PFSK-1 (cell line): ENCODE results near the gene SLC39A7.

Experiments
- FOXP2 ChIP-seq: optimal IDR thresholded peaks from 2 replicates; pipeline ENCODE3; 2011; ENCODE audit warnings: borderline replicate concordance, control low read depth, inconsistent platforms; ENCODE audit not compliant: insufficient read depth; ENCODE audit errors: extremely low read length, extremely low read depth
- POLR2AphosphoS5 ChIP-seq: IDR thresholded peaks from 2 replicates; pipeline ENCODE4 v1.6.1; 2012; ENCODE audit warnings: low read depth, mild to moderate bottlenecking, control low read depth, low read length, moderate library complexity
- REST ChIP-seq, 2 experiments: IDR thresholded peaks; 2 replicates each; pipeline versions ENCODE4 v1.6.1 to v1.8.0; 2011 to 2012; ENCODE audit warnings: low read depth in 2 of 2, low read length in 2 of 2, control low read depth in 1 of 2, inconsistent platforms in 1 of 2, mild to moderate bottlenecking in 1 of 2, moderate library complexity in 1 of 2; ENCODE audit not compliant: insufficient read depth in 1 of 2
- TAF1 ChIP-seq: IDR thresholded peaks from 2 replicates; pipeline ENCODE4 v1.6.1; 2012; ENCODE audit warnings: low read length, control low read depth, borderline replicate concordance; ENCODE audit not compliant: insufficient read depth

- no peak for TF ChIP-seq POLR2AphosphoS5
- no peak for TF ChIP-seq REST (IDR thresholded peaks at IDR 0.05; ENCODE audit: insufficient read depth in 1 of 2, low read depth in 2 of 2, low read length in 2 of 2)
- TF ChIP-seq TAF1 = no peak
- no peak for TF ChIP-seq FOXP2
Observed at GRCh38 chr6:33197431-33198048, 3.1 kb upstream of the SLC39A7 start.
